Fibroblast of lung (primary cell): ENCODE data around the gene TYW1.
"Not testable (repeated sequence)": the region's sequence is repeated elsewhere in the genome, so short reads cannot be mapped to it uniquely, and the experiment has no call there.

ENCODE experiments used
- CTCF ChIP-seq, 2 donors: IDR thresholded peaks in 1 of 2; conservative IDR thresholded peaks in 1 of 2; 1 replicate in 1 of 2; 2 replicates in 1 of 2; pipeline ENCODE4 v1.5.1; 2011 to 2012; ENCODE audit warnings: low read length in 2 of 2, control low read depth in 1 of 2, inconsistent platforms in 1 of 2, low read depth in 1 of 2, mild to moderate bottlenecking in 1 of 2
- EZH2 ChIP-seq: IDR thresholded peaks from 2 replicates; pipeline ENCODE4 v1.5.1; 2012; ENCODE audit warnings: low read length, control low read depth, mild to moderate bottlenecking; ENCODE audit errors: missing control alignments

- not testable (repeated sequence) for TF ChIP-seq CTCF (conservative IDR thresholded peaks at IDR 0.05 in 1 of 2, IDR thresholded peaks at IDR 0.05 in 1 of 2; ENCODE audit: low read depth in 1 of 2, low read length in 2 of 2); EZH2
These were observed 232.4 kb downstream of the TYW1 start for GRCh38 chr7:67229018-67229417.
